Measurements from ENCODE around the gene UBR4.

Gene UBR4

DNA sequence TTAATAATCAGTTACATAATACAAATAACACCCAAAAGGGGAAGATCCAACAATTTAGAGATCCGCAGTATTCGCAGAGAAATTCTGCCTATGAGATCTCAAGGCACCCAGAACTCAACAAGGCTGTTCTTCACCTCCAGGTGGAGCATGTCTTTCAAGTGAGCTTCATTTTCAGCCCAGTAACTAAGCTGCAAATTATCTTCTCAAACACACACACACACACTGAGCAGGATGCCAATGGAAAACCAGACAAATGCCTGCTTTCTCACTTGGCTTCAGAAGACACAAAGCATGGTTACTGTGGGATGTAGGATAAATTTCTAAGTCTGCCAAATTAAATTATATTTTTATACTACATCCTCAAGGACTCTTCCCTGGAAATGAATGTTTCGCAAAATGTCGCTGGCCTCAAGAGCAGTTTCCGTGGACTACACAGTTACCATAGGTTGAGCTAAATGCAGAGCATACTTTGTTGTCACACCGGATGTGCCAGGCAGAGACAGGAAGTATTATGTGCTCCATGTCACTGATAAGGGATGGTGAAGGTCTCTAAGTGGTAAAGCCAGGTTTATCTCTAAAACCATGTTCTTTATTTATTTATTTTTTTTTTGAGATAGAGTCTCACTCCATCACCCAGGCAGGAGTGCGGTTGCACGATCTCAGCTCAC, 30.3 kb downstream of the UBR4 start:
- no peak for FAIRE-seq
- no peak for DNase-seq (ENCODE audit: insufficient read length)
- TF ChIP-seq TAF1 (IDR thresholded peaks at IDR 0.05; ENCODE audit: borderline replicate concordance, low read depth, low read length) (no peak), POLR2A (IDR thresholded peaks at IDR 0.05; ENCODE audit: low read depth, low read length) (no peak), POLR2AphosphoS5 (IDR thresholded peaks at IDR 0.05; ENCODE audit: low read depth, low read length) (no peak)

DNA sequence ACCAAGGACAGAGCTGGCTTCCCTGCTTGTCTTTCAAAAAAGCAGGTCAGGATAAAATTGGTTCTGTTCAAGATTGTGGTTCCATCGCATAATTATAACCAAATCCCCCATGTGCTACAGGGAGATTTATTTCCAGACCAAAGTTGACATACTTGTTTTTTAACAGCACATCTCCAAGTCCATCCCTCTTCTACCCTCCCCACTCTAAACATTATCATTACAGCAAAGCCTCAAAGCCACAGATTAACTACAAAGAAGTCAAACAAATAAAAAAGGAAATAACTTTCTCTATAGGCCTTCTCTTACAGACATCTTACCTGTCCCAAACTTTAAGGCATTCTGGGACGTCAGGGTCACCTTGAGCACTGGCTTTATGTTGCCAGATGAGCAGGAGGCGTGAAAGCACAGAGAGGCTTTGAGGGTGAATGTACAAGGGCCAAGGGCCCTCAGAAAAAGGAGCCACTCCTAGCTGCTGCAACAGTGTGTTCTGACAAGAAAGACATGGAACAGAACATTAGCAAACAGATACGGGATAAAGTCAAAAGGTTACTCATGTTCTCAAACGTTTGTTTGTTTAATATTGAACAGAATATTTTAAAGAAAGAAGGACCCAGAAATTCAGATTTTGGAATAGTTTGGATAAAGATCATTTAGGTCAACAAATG, 31.2 kb downstream of the UBR4 start:
- no peak for FAIRE-seq
- no peak for TF ChIP-seq TAF1 (IDR thresholded peaks at IDR 0.05; ENCODE audit: borderline replicate concordance, low read depth, low read length)
- TF ChIP-seq POLR2A (IDR thresholded peaks at IDR 0.05; ENCODE audit: low read depth, low read length) = no peak
- TF ChIP-seq POLR2AphosphoS5 (IDR thresholded peaks at IDR 0.05; ENCODE audit: low read depth, low read length) = no peak
- DNase-seq (ENCODE audit: insufficient read length) = no peak

DNA sequence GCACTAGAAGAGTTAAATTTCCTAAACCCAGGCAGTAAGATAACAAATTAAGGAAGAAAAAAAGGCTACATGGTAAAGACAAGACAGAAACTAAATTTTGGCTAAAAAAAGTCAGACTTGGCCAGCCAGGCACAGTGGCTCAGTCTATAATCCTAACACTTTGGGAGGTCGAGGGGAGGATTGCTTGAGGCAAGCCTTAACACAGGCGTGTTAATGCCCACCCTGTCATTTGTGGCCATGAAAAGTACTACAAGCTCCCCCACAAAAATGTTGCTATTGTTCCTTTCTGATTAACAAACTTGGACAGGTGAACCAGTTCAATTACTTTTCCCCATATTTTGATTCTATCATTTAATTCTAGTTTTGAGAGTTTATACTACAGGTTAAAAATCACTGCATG, 32.3 kb downstream of the UBR4 start:
- no peak for FAIRE-seq
- TF ChIP-seq POLR2A (IDR thresholded peaks at IDR 0.05; ENCODE audit: low read depth, low read length) (no peak), TAF1 (IDR thresholded peaks at IDR 0.05; ENCODE audit: borderline replicate concordance, low read depth, low read length) (no peak), POLR2AphosphoS5 (IDR thresholded peaks at IDR 0.05; ENCODE audit: low read depth, low read length) (no peak)
- no peak for DNase-seq (ENCODE audit: insufficient read length)

DNA sequence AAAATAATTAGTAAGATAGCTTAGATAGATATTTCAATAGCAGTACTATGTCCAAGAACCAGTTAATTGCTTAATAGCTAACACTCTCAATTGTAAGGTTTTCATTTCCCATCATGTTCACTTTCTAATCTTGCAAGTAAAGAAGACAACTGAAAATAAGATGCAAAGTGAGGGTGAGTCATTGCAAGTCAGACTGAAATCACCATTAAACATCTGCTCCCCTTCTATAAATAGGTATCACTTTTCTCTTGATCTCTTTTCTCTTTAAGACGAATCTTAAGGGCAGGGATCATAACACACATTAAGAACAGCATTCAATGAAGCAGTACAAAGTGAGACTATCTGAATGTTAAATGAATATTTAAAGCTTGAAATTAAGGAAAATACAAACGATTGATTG, 40.4 kb downstream of the UBR4 start:
- peak; percentile 74 for FAIRE-seq
- TF ChIP-seq POLR2AphosphoS5 (IDR thresholded peaks at IDR 0.05; ENCODE audit: low read depth, low read length) (no peak), POLR2A (IDR thresholded peaks at IDR 0.05; ENCODE audit: low read depth, low read length) (no peak), TAF1 (IDR thresholded peaks at IDR 0.05; ENCODE audit: borderline replicate concordance, low read depth, low read length) (no peak)
- DNase-seq (ENCODE audit: insufficient read length) = peak; percentile 19

DNA sequence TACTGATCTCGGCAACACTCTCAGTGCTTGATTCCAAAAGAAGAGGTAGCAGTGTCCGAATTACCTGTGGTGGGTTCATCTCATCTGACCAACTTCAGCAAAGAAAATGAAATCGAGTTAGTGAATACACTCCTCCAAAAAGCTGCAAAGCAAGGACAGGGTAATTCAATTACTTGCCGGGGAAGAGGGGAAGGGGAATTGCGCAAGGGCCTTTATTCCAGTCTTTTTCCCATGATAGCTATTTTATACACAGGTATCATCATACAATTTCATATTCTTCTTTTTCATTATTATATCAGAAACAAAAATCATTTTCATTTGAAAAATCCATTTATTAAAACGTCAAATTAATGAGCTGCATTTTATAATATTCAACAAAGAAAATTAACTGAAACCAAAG, 42.9 kb downstream of the UBR4 start:
- FAIRE-seq = no peak
- no peak for DNase-seq (ENCODE audit: insufficient read length)
- TF ChIP-seq TAF1 (IDR thresholded peaks at IDR 0.05; ENCODE audit: borderline replicate concordance, low read depth, low read length) = no peak
- no peak for TF ChIP-seq POLR2A (IDR thresholded peaks at IDR 0.05; ENCODE audit: low read depth, low read length)
- TF ChIP-seq POLR2AphosphoS5 (IDR thresholded peaks at IDR 0.05; ENCODE audit: low read depth, low read length) = no peak

DNA sequence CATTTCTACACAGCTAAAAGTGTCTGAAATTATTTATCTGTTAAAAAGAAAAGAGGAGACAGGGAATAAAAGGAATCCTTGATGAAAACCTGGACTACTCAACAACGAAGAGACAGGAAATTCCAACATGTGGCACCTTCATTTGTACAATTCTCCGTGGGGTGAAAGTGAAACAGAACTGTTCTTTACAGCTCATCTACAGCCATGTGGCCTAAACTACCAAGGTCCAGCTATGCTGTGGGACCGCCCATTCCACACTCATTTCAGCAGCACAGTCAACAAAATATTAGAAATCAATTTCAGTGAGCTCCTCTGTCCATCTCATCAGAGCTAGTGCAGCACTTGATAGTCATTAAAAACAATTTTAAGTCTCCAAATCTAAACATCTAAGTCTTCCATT, 44.0 kb downstream of the UBR4 start:
- no peak for DNase-seq (ENCODE audit: insufficient read length)
- FAIRE-seq = no peak
- no peak for TF ChIP-seq POLR2AphosphoS5 (IDR thresholded peaks at IDR 0.05; ENCODE audit: low read depth, low read length)
- no peak for TF ChIP-seq TAF1 (IDR thresholded peaks at IDR 0.05; ENCODE audit: borderline replicate concordance, low read depth, low read length)
- no peak for TF ChIP-seq POLR2A (IDR thresholded peaks at IDR 0.05; ENCODE audit: low read depth, low read length)

DNA sequence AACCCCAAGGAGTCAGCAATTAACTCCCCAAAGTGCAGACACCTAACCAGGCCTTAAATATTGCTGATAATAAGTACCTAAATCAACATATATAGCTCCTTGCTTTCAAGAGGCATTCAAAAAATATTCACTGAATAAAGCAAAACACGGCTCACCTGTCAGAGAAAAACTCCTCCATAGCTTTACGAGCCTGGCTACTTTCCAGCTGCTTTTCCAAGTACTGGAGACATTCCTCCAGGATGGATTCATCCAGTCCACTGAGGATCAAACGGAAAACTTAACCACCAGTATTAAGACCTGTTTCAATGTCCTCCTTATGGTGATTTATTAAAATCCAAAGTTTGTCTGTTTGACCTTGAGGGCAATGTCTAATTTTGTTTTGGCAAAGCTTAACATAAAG, 44.6 kb downstream of the UBR4 start:
- no peak for TF ChIP-seq POLR2A (IDR thresholded peaks at IDR 0.05; ENCODE audit: low read depth, low read length)
- no peak for TF ChIP-seq TAF1 (IDR thresholded peaks at IDR 0.05; ENCODE audit: borderline replicate concordance, low read depth, low read length)
- TF ChIP-seq POLR2AphosphoS5 (IDR thresholded peaks at IDR 0.05; ENCODE audit: low read depth, low read length) = no peak
- DNase-seq (ENCODE audit: insufficient read length) (no peak), FAIRE-seq (no peak)

DNA sequence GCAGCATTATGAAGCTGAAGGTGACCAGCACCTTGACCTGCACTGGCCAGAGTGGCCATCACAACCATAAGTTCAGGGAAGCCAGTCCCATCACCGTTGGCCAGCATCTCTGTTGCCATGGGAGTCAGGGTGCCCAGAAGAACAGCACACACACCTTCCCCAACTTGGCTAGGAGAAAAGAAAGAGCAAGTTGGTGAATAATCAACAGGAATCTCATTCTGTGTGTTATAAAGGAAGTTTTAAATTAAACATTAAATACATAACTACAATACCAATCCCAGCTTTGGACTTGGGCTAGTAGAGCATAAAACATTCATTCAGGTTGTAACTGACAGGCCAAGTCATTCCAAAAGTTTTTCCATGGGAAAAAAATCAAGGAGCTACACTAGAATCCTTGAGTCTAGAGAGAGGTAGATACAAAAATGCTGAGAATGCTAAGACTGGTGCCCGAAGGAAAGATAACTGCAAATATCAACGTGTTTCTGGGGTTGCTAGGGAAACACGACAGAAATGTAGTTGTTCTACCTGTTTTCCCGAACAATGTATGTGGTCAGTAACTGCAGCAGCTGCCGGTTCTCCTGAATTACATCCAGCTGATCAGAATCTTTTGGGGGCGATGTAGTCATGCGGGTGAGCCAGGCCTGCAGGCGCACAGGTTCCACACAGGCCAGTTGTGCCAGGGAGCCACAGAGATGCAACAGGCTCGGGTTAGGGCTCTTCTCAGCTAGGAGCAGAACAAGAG, 45.6 kb downstream of the UBR4 start:
- no peak for TF ChIP-seq TAF1 (IDR thresholded peaks at IDR 0.05; ENCODE audit: borderline replicate concordance, low read depth, low read length)
- TF ChIP-seq POLR2A (IDR thresholded peaks at IDR 0.05; ENCODE audit: low read depth, low read length) = no peak
- TF ChIP-seq POLR2AphosphoS5 (IDR thresholded peaks at IDR 0.05; ENCODE audit: low read depth, low read length) = no peak
- FAIRE-seq (no peak), DNase-seq (ENCODE audit: insufficient read length) (no peak)

DNA sequence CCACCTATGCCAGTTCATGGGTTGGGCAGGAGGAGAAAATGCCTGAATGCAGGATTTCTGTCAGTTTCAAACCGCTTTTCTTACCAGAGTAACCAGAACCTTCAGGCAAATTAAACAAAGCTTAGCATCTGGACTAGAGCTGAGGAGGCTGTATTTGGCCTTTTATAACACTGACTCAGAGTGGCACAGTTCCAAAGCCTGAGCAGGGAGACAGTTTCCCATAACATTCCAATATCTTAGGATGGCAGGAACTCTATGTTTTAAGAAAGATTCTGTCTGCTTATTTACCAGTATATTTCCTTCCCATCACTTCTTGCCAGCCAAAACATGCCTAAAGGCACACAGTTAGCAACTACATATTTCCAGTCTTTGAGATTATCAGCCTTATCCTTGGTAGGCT, 46.8 kb downstream of the UBR4 start:
- no peak for DNase-seq (ENCODE audit: insufficient read length)

DNA sequence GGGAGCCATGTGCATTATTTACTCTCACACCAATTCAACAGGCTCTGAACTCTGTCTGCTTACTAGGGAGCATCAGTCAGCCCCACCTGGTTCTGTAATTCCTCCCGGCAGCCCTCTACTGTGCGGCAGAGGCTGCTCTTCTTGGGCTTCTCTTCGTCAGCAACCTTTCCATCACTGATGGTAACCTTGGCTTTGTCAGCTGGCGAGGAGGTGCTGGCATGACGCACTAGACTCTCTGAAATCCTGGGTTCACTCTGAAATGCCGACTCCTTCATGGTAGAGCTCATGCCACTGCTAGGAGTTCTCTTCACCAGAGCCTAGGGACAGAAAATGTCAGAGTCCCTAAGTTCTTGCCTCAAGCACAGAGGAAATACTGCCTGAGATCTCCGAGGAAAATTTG, 49.2 kb downstream of the UBR4 start:
- no peak for FAIRE-seq
- no peak for TF ChIP-seq POLR2AphosphoS5 (IDR thresholded peaks at IDR 0.05; ENCODE audit: low read depth, low read length)
- no peak for TF ChIP-seq POLR2A (IDR thresholded peaks at IDR 0.05; ENCODE audit: low read depth, low read length)
- TF ChIP-seq TAF1 (IDR thresholded peaks at IDR 0.05; ENCODE audit: borderline replicate concordance, low read depth, low read length) = no peak
- no peak for DNase-seq (ENCODE audit: insufficient read length)

More for the DNA sequence above, 46.8 kb downstream of the UBR4 start:
- FAIRE-seq = no peak
- no peak for TF ChIP-seq TAF1 (IDR thresholded peaks at IDR 0.05; ENCODE audit: borderline replicate concordance, low read depth, low read length)
- no peak for TF ChIP-seq POLR2A (IDR thresholded peaks at IDR 0.05; ENCODE audit: low read depth, low read length)
- TF ChIP-seq POLR2AphosphoS5 (IDR thresholded peaks at IDR 0.05; ENCODE audit: low read depth, low read length) = no peak

DNA sequence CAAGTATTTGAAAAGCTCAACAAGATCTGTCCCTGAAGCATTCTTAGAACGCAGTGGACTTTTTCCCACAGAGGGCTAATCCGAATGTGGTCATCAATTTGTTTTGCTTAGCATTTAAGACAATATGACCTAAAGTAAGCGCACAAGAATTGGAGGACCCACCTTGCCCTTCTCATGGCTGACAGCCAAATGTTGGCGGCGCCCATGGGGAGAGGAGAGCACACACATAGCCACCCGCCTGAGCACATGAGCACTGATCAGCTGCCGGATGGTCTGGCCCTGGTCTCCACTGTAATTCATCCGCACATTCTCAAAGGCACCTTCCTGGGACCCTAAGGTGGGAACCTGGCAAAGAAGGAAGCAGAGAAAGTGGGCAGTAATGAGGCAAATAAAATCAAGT, 52.4 kb downstream of the UBR4 start:
- no peak for DNase-seq (ENCODE audit: insufficient read length)
- no peak for TF ChIP-seq POLR2AphosphoS5 (IDR thresholded peaks at IDR 0.05; ENCODE audit: low read depth, low read length)
- TF ChIP-seq POLR2A (IDR thresholded peaks at IDR 0.05; ENCODE audit: low read depth, low read length) = no peak
- no peak for TF ChIP-seq TAF1 (IDR thresholded peaks at IDR 0.05; ENCODE audit: borderline replicate concordance, low read depth, low read length)
- no peak for FAIRE-seq
